Hematopoietic multipotent progenitor cell treated with erythropoietin and hydrocortisone succinate and interleukin-3 and kit ligand, for 17 days (in vitro differentiated cells): ENCODE measurements around the gene GYS2.

Source experiments
- DNase-seq: peaks from one replicate; pipeline ENCODE4 v3.0.0-alpha.2; 2015; ENCODE audit warnings: low spot score

GYS2 gene

DNA sequence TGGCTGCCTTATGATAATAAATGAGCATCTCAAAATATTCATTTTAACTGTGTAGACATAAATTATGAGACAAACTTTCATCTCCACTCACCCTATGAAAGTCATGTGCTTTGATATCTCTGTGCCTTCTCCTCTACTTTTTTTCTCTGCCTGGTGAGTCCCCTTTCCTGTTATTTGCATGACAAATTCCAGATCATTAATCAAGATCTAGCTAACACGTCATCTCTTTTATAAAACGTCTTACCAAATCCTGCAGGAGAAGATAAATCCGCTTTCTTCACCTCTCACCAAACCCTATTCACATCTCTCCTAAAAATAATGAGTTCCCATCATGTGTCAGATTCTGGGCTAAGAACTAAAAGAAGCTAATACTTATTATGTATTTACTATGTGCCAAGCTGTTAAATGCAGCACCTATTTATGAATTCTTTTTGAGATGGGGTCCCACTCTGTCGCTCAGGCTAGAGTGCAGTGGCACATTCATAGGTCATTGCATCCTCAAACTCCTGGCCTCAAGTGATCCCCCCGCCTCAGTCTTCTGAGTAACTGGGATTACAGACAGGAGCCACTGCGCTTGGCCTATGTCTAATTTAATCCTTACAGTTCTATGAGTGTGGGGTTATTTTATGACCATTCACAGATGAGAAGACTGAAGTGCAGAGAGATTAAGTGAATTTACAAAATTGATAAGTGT lies 51.9 kb downstream of the GYS2 start:
- DNase-seq, result no peak

DNA sequence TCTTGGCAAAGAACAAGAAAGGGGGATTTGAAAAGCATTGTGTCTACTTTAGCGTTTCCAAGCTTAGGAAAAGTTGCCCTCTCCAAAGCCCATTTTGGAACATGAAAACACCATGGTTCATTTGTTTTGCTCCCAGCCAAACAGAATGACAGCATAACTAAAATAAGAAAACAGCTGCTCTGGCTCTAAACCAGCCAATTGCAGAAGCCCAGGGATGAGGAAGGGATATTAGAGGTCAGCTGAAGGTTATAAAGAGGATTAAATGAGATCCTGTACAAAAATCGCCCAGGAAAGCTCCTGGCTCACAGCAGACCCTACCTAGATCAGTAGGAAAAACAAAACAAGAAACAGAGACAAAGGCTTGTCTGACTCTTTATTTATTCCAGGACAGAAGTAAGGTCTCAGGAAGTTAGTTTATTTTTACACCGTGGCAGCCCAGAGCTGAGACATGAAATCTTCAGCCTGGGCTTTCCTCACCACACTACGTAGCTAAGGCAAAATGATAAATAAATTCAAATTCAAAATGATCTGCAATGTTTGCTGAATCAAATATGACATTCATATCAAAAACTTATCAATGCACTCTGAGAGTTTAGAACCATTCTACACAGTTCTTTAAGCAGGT lies 52.7 kb downstream of the GYS2 start:
- no peak for DNase-seq

- DNase-seq, result no peak
Measured at GRCh38 chr12:21547437-21547836, 57.2 kb downstream of the GYS2 start.

- DNase-seq, result no peak
Measured at GRCh38 chr12:21546716-21547115, 57.9 kb downstream of the GYS2 start.

DNA sequence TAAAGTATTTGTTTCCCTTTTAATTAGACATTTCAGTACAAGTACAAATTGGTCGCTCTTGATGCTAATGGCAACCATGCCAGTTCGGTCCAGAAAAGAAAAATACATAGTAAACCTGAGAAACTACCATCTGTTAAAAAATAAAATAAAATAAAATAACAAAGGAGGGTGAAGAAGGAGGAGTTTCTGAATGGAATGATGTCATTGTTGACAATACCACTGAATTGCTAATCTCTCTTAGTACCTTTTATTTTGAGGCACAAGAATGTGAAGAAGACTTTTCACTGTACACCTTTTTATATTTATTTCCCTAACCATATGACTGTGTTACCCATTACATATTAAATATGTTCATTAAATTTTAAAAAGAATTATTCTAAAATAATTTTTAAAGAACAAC lies 59.1 kb downstream of the GYS2 start:
- no peak for DNase-seq

DNA sequence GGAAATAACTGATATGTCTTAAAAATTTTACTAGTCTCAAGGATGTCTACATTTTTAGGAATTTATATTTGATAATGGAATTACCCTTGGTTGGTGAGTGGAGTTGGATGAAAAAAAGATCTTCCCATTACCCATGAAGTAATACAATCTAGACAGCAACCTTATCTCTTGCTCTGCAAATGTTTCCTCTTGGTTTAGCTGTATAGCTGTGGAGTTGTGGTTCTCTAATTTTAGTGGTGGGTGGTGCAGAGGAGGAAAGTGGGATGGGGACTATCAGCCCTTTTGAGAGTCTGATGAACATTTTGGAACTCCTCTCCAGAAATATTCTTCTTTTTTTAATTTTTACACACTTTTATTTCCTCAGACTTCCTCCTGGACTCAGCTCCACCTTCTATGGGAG lies 61.5 kb downstream of the GYS2 start:
- DNase-seq, result no peak

GRCh38 chr12:21542403-21542802 lies 62.2 kb downstream of the GYS2 start:
- DNase-seq, result no peak

DNA sequence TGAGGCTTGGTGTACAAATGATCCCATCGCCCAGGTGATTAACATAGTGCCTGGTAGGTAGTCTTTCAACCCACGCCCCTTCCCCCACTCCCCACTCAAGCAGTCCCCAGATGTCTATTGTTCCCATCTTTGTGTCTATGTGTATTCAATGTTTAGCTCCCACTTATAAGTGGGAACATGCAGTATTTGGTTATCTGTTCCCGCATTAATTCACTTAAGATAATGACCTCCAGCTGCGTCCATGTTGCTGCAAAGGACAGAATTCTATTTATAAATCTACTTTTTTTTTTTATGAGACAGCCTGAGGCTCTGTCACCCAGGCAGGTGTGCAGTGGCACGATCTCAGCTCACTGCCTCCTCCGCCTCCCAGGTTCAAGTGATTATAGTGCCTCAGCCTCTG lies 62.9 kb downstream of the GYS2 start:
- DNase-seq, result no peak

DNA sequence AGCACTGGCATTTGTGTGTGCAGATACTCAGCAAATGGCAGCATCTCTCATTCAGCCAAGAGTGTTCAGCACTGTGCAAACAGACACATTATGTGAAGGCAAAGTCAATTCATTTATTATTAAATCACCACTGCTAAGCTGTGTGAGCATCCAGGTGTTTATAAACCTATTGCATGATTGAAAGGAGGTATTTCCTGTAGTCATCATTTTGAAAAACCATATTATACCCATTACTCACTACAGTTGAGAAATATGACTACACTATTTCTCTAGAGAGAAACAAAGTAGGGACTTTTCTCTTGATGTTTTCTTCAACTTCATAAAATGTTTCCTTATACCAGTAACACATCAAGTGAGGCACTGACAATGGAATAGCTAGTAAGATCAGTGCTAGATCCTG lies 64.8 kb downstream of the GYS2 start:
- DNase-seq, result no peak

DNA sequence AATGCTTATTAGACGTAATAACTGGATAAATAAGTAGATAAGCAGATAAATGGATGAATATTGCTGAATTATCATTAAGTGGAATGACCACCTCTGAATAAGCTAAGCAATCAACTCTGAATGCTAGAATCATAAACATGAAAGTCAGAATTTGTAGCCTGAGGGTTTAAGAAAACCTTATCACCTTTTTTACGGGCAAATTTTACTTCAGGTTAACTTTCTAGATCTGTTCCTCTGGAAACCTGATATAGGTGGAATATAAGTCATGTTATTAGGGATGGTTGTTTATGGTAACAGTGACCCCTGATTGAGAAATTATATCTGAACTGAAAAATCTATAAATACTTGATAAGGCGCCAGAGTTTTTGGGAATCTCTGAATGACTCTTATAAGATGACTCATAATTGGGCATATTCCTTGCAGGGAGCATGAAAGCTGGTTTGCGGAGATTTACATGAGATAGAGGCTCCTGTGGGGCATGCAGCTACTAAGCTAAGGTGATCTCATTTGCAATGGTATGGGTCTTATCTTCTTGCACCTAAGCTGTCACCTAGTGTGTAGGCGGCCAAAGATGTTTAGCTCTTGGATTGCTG lies 66.5 kb downstream of the GYS2 start:
- DNase-seq, result no peak

DNA sequence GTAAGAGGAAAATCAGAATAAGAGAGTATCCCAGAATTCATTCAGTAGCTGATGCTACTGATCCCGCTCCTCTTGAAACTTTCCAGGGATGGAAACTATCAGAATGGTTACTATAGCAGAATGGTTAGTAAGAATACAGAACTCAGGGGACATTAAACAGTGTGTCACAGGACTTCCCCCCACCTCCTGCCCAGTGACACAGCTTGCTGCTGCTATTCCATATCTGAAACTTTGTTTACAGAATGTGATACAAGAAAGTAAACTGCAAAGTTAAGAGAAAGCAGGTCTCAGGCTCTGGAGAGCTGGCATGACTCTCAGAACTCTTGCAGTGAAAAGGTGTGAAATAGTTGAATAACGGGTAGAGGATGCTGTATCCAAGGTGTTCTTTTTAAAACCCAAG lies 75.2 kb downstream of the GYS2 start:
- no peak for DNase-seq

DNA sequence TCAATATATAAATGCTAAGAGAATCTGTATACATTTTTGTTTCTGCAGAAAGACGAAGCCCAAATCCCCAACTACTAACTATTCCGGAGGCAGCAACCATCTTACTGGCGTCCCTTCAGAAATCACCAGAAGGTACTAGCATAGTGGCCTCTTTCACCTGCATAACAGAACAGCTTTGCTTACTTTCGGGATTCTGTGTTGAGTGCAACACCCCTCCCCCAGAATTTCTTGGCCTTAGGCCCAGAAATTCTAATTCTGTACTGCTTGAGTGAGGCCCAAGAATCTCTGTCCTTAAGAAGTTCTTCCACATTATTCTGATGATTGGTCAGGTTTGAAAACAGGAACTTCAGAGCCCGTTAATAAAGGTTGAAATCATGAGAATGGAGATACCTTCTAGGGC lies 75.7 kb downstream of the GYS2 start:
- DNase-seq, result no peak

DNA sequence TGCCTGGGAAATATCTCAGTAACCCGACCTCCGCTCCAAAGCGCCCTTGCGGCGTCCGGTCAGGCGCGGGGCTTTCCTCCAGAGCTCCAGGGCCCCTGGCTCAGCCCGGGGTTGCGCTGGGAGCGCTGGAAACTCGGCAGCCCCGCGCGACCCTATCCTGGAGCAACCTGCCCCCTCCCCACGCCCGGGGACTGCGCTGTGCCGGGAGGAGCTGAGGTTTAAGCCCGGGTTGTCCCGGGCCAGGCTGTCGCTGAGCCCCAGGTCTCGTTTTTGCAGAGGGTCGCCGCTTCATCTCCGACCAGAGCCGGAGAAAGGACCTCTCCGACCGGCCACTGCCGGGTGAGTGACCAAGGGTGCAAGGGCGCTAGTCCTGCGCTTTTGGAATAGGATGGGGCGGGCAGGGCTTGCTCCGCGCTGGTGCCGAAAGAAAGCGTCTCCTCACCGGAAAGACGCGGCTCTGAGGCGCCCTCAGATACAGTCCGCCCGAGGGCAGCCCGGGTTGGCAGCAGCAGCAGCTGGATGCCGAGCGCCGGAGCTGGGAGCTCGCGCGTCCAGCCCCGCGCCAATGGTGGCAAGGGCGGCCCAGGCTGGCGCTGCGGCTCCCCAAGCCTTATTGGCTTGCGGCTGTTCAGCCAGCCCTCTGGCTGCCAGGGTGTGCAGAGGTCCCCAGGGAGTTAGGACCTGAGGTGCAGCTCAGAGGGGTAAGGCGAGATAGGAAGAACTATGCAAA lies 77.0 kb downstream of the GYS2 start:
- no peak for DNase-seq

- DNase-seq, result no peak
Measured at GRCh38 chr12:21526721-21527345, 77.8 kb downstream of the GYS2 start.

GRCh38 chr12:21526053-21526452 lies 78.6 kb downstream of the GYS2 start, which contains the start of gene SPX:
SPX (plus strand) TSS chr12:21526296; CDS start chr12:21526473, 177 bp downstream.
- no peak for DNase-seq

- no peak for DNase-seq
Measured at GRCh38 chr12:21523148-21523547, 81.5 kb downstream of the GYS2 start.

- no peak for DNase-seq
Measured at GRCh38 chr12:21521541-21521940, 83.1 kb downstream of the GYS2 start.

DNA sequence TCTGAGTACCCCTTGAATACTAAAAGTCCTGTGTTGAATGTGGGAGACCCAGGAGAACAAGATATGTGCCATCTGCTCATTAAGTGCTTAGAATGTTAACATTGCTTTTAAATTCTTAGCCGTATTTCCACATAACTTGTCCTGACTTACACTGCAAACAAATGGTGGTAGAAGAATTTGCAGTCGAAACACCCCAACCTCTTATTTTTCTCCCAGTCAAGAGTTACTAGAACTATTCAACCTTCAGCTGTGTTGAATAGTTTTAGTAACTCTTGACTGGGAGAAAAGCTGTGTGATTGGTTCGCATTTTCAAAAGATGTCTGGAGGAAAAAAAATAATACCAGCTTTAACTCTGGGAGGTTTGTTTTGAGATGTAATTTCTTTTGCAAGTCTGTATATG lies 86.2 kb downstream of the GYS2 start:
- no peak for DNase-seq

- no peak for DNase-seq
Measured at GRCh38 chr12:21516281-21516680, 88.4 kb downstream of the GYS2 start.

GRCh38 chr12:21509768-21510167 lies 94.9 kb downstream of the GYS2 start:
- no peak for DNase-seq

- no peak for DNase-seq
Measured at GRCh38 chr12:21507849-21508248, 96.8 kb downstream of the GYS2 start.

GRCh38 chr12:21505888-21506287 lies 98.8 kb downstream of the GYS2 start:
- no peak for DNase-seq
